Choroid plexus epithelial cell (primary cell): Measurements from ENCODE around the gene CD300LB.
"Not testable (repeated sequence)": the region's sequence is repeated elsewhere in the genome, so short reads cannot be mapped to it uniquely, and the experiment has no call there.

Source experiments
- DNase-seq: peaks from one replicate; pipeline ENCODE4 v3.0.0-alpha.2; 2010; ENCODE audit warnings: low read depth
- H3K4me3 ChIP-seq: 2 replicates; pipeline ENCODE4 v1.5.1; 2011; ENCODE audit warnings: low read depth, mild to moderate bottlenecking, control low read depth, low read length, moderate library complexity
- CTCF ChIP-seq: conservative IDR thresholded peaks from 2 replicates; pipeline ENCODE4 v1.5.1; 2011; ENCODE audit warnings: low read depth, mild to moderate bottlenecking, control low read depth, inconsistent platforms, low read length, moderate library complexity

Gene CD300LB

DNA sequence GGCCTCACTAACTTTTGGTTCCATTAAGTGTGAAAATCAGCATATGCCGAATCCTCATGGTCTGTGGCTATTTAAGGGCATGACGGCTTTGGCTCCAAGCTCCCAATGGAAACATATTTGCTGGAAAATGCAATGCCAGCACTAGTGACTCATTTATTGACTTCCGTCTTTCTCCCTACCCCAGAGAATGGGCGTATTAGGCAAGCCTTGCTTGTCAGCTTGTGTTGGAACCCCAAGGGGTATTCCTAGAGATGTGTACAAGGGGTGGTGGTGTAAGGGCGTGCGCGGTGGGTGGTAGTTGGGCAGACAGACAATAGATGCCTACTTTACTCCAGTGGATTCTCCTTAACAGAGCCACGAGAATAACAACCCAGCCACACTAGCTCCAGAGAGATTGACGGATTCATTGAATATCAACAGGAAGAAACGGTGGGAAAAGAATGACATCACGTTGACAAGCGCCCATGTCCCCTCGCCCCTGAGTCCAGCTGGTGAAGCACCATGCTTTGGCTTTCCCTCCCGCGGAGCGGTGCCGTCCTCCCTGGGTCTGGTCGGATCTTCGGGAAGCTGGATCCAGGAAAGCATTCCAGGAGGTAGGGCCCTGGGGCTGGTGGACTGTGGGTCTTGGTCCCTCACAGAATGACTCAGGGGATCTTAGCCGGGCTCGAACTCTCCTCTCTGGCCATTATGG lies 10.3 kb downstream of the CD300LB start:
- no peak for TF ChIP-seq CTCF
- no peak for DNase-seq

GRCh38 chr17:74520016-74520434 lies 11.2 kb downstream of the CD300LB start:
- no peak for TF ChIP-seq CTCF
- H3K4me3 ChIP-seq = no peak overlapping the region
- DNase-seq = no peak

More for the DNA sequence above, 10.3 kb downstream of the CD300LB start:
- H3K4me3 ChIP-seq = no peak overlapping the region

- not testable (repeated sequence) for DNase-seq, H3K4me3 ChIP-seq
These were observed 12.8 kb downstream of the CD300LB start for GRCh38 chr17:74518413-74518981.

DNA sequence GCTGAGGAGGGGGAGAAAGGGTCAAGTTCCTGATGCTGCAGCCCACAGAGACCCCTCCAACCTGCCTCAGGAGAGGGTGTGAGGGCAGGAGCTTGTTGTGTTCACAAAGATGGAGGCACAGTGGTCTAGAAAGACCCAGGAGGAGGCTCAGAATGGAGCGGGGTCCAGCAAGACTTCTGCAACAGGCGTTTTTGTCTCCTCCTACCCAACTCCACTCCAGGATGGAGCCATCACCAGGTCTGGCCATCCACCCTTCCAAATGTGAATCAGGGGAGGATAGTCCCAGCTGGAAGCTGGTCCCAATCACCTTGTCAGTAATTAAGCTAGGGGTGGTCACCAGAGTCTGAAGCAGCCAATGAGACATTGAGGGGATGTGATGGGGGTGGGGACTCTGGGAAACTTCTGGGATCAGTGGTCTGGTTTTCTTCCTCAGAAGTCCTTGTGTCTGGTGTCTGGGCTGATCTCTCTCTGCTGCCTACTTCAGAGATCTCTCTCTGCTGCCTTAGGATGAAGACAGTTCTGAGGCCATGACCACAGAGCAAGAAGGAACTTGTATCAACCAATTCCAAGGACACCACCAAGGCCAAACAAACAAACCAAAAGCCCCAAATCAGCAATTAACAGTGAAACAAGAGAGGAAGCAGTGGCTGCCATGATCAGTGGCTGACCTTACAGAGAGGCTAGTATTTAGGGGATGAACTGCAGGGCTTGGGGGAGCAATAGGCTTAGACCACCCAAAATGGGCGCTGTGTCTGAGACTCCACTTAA lies 14.5 kb downstream of the CD300LB start:
- no peak for DNase-seq
- no peak for TF ChIP-seq CTCF
- H3K4me3 ChIP-seq = no peak overlapping the region

DNA sequence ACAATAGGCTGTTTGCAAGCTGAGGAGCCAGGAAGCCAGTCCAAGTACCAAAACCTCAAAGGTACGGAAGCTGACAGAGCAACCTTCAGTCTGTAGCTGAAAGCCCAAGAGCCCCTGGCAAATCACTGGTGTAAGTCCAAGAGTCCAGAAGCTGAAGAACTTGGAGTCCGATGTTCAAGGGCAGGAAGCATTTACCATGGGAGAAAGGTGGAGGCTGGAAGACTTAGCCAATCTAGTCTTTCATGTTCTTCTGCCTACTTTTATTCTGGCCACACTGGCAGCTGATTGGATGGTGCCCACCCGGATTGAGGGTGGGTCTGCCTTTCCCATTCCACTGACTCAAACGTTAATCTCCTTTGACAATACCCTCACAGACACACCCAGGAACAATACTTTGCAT lies 15.3 kb downstream of the CD300LB start:
- TF ChIP-seq CTCF = no peak
- no peak for DNase-seq
- H3K4me3 ChIP-seq = no peak overlapping the region

- no peak for TF ChIP-seq CTCF
- no peak for DNase-seq
- no peak overlapping the region for H3K4me3 ChIP-seq
These were observed 16.5 kb downstream of the CD300LB start for GRCh38 chr17:74514632-74515334.

GRCh38 chr17:74513987-74514631 lies 17.2 kb downstream of the CD300LB start:
- peak; percentile 43 for DNase-seq
- no peak for TF ChIP-seq CTCF
- H3K4me3 ChIP-seq = no peak overlapping the region
